ENCODE data around the gene GCSH. TPM values are rescaled to one million over a fixed set of nuclear protein-coding genes. Genes with fewer than 3 reads are reported as not detected.

The GCSH gene
- 10 to 100 TPM in 1 of 3 donors, 1 to 10 TPM in 2; 6.6 to 11.5 (median 8.3) TPM for polyA plus RNA-seq

- H3K9me3 Mint-ChIP-seq: no peaks in the 10 kb centered on the region
- H3K36me3 Mint-ChIP-seq: no peaks in the 10 kb centered on the region
- H3K27ac Mint-ChIP-seq: peak within 1 kb of the TSS; percentile 35 to 83 (median 60)
- peak; percentile 98 to 99 (median 99) for DNase-seq
- H3K4me1 Mint-ChIP-seq: peaks cover 6 to 10% of the 10 kb centered on the region in 2 donors
- H3K4me3 Mint-ChIP-seq: peak within 1 kb of the TSS; percentile 67 to 88 (median 73)
- peaks cover 0 to 4% (median 0%) of the 10 kb centered on the region in 3 donors for H3K27me3 Mint-ChIP-seq (ENCODE audit: low read depth in 3 of 3)
These were observed at the start of gene GCSH for GRCh38 chr16:81095953-81096714. TSS of gene GCSH (minus strand) at chr16:81096395. CDS start at chr16:81096278, 117 bp downstream.

GRCh38 chr16:81143921-81144471 is 47.8 kb upstream of the GCSH start:
- DNase-seq: no peak
- H3K9me3 Mint-ChIP-seq: no peaks in the 10 kb centered on the region
- H3K4me3 Mint-ChIP-seq: no peak overlapping the region
- peaks cover 0 to 12% (median 10%) of the 10 kb centered on the region in 3 donors for H3K27me3 Mint-ChIP-seq (ENCODE audit: low read depth in 3 of 3)
- H3K4me1 Mint-ChIP-seq: no peaks in the 10 kb centered on the region
- no peak overlapping the region for H3K27ac Mint-ChIP-seq
- no peaks in the 10 kb centered on the region for H3K36me3 Mint-ChIP-seq

DNA sequence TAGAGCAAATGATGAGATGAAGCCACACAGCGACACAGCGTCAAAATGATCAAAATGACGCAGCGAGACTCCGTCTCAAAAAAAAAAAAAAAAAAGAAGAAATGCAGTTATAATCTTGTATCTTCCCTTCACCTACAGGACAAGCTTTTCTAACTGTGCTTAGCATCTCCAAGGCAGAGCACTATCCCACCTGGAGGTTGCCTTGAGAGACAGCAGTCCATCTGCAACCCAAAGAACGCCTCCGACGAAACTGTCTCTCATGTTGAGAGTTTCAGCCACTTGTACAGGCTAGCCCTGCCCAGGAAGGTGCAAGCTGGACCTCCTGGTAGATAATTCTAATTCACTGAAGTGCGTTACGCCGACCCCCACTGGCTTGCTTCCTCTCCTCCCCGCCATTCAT is 46.7 kb upstream of the GCSH start:
- Mint-ChIP-seq H3K4me1 (no peaks in the 10 kb centered on the region), H3K27me3 (ENCODE audit: low read depth in 3 of 3) (peaks cover 0 to 12% (median 10%) of the 10 kb centered on the region in 3 donors), H3K9me3 (no peaks in the 10 kb centered on the region), H3K36me3 (no peaks in the 10 kb centered on the region), H3K27ac (no peak overlapping the region), H3K4me3 (no peak overlapping the region)
- DNase-seq: no peak

GRCh38 chr16:81140930-81141780 is 45.0 kb upstream of the GCSH start:
- H3K27me3 Mint-ChIP-seq (ENCODE audit: low read depth in 3 of 3): peaks cover 0 to 12% (median 8%) of the 10 kb centered on the region in 3 donors
- no peak for DNase-seq
- no peaks in the 10 kb centered on the region for H3K4me1 Mint-ChIP-seq
- H3K4me3 Mint-ChIP-seq: no peak overlapping the region
- H3K27ac Mint-ChIP-seq: no peak overlapping the region
- no peaks in the 10 kb centered on the region for H3K9me3 Mint-ChIP-seq
- no peaks in the 10 kb centered on the region for H3K36me3 Mint-ChIP-seq

DNA sequence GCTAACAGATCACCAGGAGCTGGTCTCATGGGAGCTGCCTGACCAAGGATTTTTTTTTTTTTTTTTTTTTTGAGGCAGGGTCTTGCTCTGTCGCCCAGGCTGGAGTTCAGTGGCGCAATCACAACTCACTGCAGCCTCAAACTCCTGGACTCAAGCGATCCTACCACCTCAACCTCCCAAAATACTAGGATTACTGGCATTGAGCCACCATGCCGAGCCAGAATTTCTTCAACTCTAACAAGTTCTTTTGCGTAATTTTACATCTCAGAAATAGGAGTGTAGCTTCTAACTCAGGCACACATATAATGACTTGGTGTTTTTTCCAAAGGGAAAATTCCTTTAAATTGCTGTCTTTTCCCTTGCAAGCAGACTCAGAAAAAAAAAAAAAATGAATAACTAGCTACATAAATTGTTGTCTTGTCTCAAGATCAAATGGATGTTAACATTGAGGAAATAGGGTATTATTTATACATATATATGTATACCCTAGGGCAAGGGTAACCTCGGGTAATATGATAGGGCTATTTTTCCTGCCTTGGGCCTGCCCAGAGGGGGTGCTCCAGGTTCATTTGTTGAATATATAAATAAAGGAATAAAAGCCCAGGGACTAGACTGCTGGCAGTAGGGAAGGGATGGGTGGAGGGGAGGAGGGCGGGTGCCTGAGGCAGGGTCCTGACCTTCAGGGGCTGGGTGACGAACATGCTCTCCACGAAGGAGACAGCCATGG is 42.8 kb upstream of the GCSH start:
- Mint-ChIP-seq H3K4me1 (no peaks in the 10 kb centered on the region), H3K36me3 (no peaks in the 10 kb centered on the region), H3K4me3 (no peak overlapping the region), H3K9me3 (no peaks in the 10 kb centered on the region), H3K27ac (no peak overlapping the region), H3K27me3 (ENCODE audit: low read depth in 3 of 3) (peaks cover 0 to 6% (median 6%) of the 10 kb centered on the region in 3 donors)
- no peak for DNase-seq

DNA sequence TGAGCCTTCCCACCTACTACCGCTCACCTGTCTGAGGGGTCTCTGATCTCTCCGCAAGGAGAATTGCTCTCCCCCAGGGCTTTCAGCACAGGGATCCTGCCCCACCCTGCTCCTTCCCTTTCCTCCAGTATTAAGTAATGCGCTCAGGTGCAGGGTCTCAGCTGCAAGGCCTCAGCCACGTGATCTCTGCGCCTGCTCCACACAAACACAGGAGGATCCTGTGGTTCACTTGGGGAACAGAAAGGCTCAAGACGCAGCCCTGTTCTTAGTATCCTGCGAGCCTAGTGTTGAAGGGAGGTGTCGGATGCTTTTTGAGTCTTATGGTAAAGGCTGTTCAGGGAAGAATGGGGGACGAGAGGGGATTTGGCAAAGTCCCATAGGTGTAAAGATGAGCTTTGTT is 41.6 kb upstream of the GCSH start:
- no peaks in the 10 kb centered on the region for H3K9me3 Mint-ChIP-seq

GRCh38 chr16:81136390-81137335 is 40.5 kb upstream of the GCSH start:
- Mint-ChIP-seq H3K27ac (no peak overlapping the region), H3K27me3 (ENCODE audit: low read depth in 3 of 3) (peaks cover 0 to 8% (median 2%) of the 10 kb centered on the region in 3 donors), H3K4me3 (no peak overlapping the region), H3K36me3 (no peaks in the 10 kb centered on the region), H3K9me3 (no peaks in the 10 kb centered on the region), H3K4me1 (no peaks in the 10 kb centered on the region)
- DNase-seq: no peak

More for the DNA sequence above, 41.6 kb upstream of the GCSH start:
- peaks cover 0 to 8% (median 4%) of the 10 kb centered on the region in 3 donors for H3K27me3 Mint-ChIP-seq (ENCODE audit: low read depth in 3 of 3)
- no peaks in the 10 kb centered on the region for H3K4me1 Mint-ChIP-seq
- H3K4me3 Mint-ChIP-seq: no peak overlapping the region
- no peaks in the 10 kb centered on the region for H3K36me3 Mint-ChIP-seq
- DNase-seq: no peak
- H3K27ac Mint-ChIP-seq: no peak overlapping the region

GRCh38 chr16:81130126-81130525 is 33.9 kb upstream of the GCSH start:
- H3K27ac Mint-ChIP-seq: no peak overlapping the region
- H3K36me3 Mint-ChIP-seq: no peaks in the 10 kb centered on the region

DNA sequence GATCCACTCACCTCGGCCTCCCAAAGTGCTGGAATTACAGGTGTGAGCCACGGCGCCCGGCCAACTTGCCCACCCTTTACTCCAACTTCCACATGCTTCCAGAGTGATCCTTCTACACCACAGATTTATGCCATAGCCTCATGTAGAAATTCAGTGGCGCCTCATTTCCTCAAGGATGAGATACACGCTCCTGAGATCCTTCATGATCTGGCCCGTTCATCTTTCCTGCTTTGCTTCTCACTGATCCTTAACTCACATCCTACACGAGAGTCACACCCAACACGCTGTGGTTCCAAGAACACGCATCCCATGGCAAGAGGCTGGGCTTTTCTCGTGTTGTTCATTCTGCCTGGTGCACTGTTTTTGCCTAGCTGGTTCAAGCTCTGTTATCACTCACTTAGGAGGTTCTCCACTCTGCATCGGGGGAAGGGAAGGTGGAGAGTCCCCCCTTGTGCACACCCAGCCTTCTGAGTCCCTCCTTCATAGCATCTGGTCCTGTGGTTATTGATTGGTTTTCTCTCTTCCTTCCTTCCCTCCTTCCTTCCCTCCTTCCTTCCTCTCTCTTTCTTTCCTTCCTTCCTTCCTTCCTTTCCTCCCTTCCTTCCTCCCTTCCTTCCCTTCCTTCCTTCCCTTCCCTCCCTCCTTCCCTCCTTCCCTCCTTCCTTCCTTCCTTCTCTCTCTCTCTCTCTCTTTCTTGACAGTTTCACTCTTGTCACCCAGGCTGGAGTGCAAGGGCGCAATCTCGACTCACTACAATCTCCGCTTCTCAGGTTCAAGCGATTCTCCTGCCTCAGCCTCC is 32.7 kb upstream of the GCSH start:
- Mint-ChIP-seq H3K27me3 (ENCODE audit: low read depth in 3 of 3) (peaks cover 3 to 5% (median 5%) of the 10 kb centered on the region in 3 donors), H3K4me1 (no peaks in the 10 kb centered on the region), H3K36me3 (no peaks in the 10 kb centered on the region), H3K9me3 (no peaks in the 10 kb centered on the region), H3K4me3 (no peak overlapping the region), H3K27ac (no peak overlapping the region)
- DNase-seq: no peak

More at GRCh38 chr16:81130126-81130525, 33.9 kb upstream of the GCSH start:
- no peaks in the 10 kb centered on the region for H3K9me3 Mint-ChIP-seq
- H3K27me3 Mint-ChIP-seq (ENCODE audit: low read depth in 3 of 3): peaks cover 3 to 5% (median 5%) of the 10 kb centered on the region in 3 donors
- DNase-seq: no peak
- H3K4me3 Mint-ChIP-seq: no peak overlapping the region
- H3K4me1 Mint-ChIP-seq: no peaks in the 10 kb centered on the region

DNA sequence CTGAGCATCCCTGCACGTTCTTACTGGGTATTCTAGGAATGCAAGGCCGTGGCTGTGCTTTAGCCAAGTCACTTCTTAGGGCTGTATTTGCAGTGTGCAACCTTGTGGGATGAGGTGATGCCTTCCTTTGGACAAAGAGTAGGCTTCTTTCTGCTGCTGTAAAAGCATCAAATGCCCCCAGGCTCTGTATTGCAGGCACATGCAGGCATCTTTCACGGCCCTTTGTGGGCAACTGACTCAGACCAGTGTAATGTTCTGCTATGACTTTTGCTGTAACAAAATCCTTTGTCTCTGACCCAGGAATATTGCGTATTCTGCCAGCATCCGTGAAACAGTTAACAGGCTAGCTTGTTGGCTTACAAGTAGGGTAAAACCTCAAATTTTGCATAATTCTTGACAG is 30.9 kb upstream of the GCSH start:
- no peaks in the 10 kb centered on the region for H3K9me3 Mint-ChIP-seq
- H3K4me3 Mint-ChIP-seq: no peak overlapping the region
- H3K36me3 Mint-ChIP-seq: no peaks in the 10 kb centered on the region
- no peak for DNase-seq
- H3K27me3 Mint-ChIP-seq (ENCODE audit: low read depth in 3 of 3): peaks cover 2 to 6% (median 6%) of the 10 kb centered on the region in 3 donors
- H3K4me1 Mint-ChIP-seq: no peaks in the 10 kb centered on the region
- H3K27ac Mint-ChIP-seq: no peak overlapping the region

GRCh38 chr16:81123092-81123852 is 27.1 kb upstream of the GCSH start:
- Mint-ChIP-seq H3K36me3 (no peaks in the 10 kb centered on the region), H3K27me3 (ENCODE audit: low read depth in 3 of 3) (peaks cover 2 to 9% (median 4%) of the 10 kb centered on the region in 3 donors), H3K4me3 (no peak overlapping the region), H3K4me1 (no peaks in the 10 kb centered on the region), H3K9me3 (peaks cover 0 to 2% (median 0%) of the 10 kb centered on the region in 6 donors), H3K27ac (no peak overlapping the region)
- DNase-seq: no peak

All from immature natural killer cell (primary cell).